ENCODE measurements around the gene PGS1.

PGS1 gene

DNA sequence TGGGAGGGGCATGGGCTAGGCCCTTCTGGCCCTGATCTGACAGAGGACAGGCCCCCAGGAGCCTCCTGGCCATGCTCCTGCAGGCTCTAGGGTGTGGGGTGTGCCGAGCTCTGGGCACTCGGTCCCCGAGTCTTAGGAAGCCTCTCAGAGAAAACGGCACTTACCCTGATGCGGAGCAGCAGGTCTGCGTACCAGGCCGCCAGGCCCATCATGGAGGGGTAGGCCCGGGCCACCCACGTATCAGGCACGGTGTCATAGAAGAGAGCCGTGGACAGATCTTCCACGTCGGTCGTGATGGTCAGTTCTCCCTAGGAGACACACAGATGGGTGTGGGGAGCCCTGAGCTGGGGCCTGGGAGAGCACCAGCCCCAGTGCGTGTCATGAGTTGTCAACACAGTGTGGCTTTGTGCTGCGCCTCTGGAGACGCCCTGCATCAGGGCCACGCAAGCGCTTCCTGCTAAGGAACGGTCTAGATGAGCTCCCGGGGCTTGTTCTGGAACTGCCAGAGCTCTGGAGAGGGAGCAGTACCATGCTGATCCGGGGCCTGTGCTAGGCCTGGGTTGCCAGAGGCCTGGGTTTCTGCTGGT, 47.9 kb downstream of the PGS1 start:
- DNase-seq (ENCODE audit: low read depth, low spot score), result no peak

DNA sequence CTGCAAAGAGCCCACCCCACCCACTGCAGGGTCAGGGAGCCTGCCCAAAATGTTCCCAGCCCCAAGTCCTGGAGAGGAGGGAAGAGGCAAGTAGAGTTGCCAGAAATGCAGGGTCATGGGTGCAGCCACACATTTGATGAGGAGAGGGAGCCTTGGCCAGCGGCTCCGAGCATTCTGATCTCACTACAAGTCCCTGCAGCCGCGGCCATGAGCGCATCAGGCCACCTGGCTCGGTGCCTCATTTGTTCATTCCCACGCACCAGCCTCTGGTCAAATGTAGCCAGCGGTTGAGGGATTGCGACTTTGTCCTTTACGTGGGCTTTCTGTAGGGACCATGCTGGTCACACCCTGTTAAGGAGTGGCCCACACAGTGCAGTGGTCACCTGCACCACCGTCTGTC, 48.7 kb downstream of the PGS1 start:
- DNase-seq (ENCODE audit: low read depth, low spot score), result no peak

- no peak for DNase-seq (ENCODE audit: low read depth, low spot score)
Observed at GRCh38 chr17:78428025-78428575, 49.7 kb downstream of the PGS1 start.

DNA sequence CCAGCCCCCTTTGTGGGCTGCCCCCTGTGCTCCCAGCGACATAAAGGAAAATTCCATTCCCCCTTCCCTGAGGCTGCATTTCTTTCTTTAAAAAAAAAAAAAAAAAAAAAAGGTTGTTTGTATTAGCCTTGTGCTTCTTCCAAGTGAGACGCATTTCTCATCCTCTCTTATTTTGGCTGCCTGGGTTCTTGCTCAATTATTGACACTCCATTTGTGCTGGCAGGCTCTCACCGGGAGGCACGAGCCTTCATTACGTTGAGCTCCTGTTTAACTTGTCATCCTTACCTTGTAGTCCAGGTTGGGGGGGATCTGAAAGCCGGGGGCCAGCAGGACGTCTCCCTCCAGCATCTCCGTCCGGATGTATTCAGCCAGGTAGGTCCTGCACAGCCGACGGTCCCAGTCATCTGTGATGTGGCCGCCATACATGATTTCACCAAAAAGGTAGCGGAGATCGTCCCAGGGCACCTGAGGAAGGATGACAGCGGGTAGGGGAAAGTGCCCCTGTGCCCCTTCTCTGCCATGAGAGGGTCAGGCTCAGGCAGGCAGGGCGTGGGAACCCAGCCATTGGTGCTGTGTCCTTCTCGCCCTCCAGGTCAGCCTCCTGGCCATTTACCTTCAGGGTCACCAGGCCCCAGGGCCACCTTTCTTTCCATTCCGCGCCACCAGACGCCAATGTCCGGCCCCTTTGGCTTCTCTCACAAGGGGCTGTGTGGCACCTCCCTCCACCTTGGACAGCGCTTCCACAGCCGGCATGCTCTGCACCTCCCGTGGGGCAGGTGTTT, 50.6 kb downstream of the PGS1 start:
- DNase-seq (ENCODE audit: low read depth, low spot score), result no peak

- no peak for DNase-seq (ENCODE audit: low read depth, low spot score)
Observed at GRCh38 chr17:78429618-78429995, 51.2 kb downstream of the PGS1 start.

- DNase-seq (ENCODE audit: low read depth, low spot score), result no peak
Observed at GRCh38 chr17:78430892-78431691, 52.6 kb downstream of the PGS1 start.

DNA sequence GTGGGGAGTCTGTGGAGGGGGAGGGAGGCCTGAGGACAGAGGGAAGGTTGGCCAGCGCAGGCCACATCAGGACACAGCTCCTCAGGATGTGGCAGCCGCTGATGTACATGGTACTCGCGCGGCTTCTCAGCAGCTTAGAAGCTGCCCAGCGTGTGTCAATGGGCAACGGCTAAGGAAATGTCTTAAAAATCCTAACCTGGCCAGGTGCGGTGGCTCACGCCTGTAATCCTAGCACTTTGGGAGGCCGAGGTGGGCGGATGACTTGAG, 53.2 kb downstream of the PGS1 start:
- no peak for DNase-seq (ENCODE audit: low read depth, low spot score)

DNA sequence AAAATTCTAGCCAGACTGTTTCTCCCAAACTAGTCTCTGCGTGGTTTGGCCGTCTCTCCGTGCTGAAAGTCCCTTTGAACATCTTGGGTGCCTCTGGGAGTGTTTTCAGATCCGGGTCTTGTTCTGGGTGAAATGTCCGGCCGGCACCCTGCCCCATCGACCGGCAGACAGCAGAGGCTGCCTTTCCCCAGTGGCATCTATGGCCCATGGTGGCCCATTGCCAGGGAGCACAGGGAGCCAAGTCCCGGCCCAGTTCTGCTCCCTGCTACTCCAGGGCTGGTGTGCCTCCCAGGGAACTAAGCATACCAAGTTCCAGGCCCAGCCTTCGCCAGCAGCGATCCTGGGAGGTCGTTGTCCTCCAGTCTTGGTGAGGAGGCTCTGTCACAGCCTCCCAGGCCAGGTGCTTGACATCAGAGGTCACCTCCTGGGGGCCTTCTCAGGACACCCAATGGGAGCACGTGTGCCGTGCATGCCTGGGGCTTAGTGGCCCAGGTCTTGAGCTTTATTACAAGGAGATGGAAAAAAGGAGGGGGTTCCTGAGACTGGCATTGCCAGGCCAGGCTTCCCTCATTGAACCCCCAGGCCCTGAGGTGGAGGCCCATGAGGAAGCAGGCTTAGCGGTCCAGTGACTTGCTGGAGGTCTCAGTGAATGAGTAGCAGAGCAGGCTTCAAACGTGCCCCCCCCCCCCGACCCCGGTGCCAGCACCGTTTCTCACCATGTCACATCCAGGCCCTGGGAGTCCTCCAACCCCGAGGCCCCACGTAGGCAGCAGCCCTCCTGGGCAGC, 54.0 kb downstream of the PGS1 start:
- no peak for DNase-seq (ENCODE audit: low read depth, low spot score)

- no peak for DNase-seq (ENCODE audit: low read depth, low spot score)
Observed at GRCh38 chr17:78433013-78433727, 54.7 kb downstream of the PGS1 start.

DNA sequence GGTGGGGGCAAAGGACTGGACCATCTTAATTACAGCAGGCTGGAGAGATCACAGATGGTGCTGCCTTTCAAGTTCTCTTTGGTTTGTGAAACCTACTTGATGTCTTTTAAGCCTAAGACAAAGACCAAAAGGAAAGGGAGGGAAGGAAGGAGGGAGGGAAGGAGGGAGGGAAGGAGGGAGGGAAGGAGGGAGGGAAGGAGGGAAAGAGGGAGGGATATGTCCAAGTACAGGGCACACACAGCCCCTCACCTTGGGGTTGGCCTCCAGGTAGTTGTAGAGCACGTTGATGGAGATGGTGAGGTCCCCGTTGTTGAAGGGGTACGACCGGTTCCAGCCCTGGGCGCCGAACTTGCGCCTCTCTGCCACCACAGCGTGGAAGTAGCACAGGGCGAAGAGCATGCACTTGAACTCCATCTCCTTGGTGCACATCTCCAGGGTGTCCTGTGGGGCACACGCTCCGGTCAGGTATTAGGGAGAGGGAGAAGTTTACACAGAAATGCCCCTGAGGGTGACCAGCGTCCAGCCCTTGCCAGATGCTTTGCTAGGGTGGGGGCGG, 55.4 kb downstream of the PGS1 start:
- DNase-seq (ENCODE audit: low read depth, low spot score), result no peak

DNA sequence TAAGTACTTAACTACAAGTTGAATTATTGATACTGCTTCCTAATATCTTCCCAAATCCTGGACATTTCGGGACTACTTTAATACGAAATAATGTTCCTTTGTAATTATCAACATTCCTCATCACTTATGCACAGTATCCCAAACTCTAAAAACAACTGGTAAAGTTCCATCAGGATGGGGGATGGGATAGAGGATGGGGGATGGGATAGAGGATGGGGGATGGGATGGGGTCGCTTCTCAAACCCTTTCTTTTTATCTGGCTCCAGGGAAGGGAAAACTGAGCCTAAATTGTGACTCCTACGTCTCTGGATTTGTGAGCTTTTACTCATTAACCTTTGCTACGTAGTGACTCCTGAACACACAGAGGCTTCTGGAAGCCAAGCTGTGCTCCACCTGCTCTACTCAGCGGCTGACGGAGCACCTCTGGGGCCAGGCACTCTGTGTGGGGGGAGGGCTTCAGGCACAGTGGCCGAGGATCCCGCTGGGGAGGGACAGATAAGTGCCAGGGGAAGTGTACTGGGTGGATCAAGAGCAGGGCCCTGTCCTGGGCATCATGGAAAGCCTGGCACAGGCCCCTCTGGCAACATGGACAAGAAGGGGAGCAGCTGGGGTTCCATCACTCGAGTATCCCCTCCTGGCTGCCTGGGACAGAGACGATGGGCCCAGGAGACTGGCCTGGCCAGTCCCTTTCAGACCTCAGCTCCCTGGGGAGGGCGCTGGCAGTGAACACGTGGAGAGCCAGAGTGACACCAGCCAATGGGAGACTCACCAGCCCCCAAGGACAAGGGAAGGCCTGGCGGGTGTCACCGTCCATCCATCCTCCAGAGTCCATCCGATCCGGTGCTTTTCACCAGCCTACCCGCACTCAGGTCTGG, 56.2 kb downstream of the PGS1 start:
- DNase-seq (ENCODE audit: low read depth, low spot score), result no peak

GRCh38 chr17:78435330-78436005, 57.0 kb downstream of the PGS1 start:
- DNase-seq (ENCODE audit: low read depth, low spot score), result no peak

DNA sequence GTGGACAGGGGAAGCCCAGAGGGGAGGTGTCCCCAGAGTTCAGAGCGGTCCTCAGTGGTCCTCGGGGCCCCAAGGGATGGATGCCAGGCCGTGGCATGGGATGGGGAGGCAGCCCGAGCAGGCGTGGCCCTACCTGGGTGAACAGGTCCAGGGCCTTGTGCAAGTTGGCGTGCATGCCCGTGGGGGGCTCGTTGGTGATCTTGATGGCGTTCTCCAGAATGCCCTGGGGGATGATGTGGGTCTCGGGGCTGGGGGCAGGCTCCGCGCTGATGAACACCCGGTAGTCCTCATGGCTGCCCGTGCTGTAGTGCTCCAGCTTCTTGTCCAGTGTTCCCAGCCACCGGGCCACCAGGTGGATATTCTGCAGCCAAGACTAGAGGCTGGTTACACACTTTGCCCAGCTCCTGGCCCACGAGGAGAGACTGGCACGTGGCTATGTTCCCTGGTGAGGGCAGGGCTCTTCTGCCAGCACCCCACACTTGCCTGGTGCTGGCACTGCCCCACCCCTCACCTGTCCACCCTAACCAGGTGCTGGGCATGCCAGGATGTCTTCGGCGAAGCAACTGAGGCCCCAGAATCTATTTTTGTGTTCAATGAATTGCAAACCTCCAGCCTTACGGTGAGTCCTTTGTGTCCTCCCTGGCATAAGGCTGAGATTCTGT, 59.2 kb downstream of the PGS1 start:
- no peak for DNase-seq (ENCODE audit: low read depth, low spot score)

- no peak for DNase-seq (ENCODE audit: low read depth, low spot score)
Observed at GRCh38 chr17:78438271-78438691, 59.8 kb downstream of the PGS1 start.

GRCh38 chr17:78438694-78439325, 60.4 kb downstream of the PGS1 start:
- no peak for DNase-seq (ENCODE audit: low read depth, low spot score)

GRCh38 chr17:78441271-78441971, 63.0 kb downstream of the PGS1 start:
- no peak for DNase-seq (ENCODE audit: low read depth, low spot score)

DNA sequence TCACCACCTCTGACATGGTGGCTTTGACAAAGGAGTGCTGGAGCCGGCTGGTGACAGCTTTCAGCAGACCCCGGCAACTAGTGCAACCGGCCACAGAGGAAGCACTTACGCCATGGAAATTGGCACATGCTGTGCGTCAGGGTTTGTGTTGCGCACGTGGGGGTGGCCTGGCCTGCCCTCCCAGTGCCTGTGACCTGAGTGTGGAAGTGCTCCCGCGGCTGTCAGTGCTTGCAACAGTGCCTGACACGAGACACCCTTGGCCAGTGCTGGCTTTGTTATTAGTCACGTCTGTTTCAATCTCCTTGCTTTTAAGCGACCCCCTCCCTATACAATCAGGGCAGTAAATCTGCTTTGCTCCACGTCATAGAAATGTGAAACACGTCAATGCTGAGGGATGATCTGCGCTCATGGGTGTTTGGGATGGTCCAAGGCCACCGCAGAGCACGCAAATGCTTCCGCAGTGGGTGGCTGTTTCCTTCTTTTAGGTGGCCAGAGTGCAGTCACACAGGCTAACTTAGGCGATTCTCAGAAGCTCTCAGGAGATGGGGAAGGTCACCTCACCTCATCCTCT, 64.3 kb downstream of the PGS1 start:
- no peak for DNase-seq (ENCODE audit: low read depth, low spot score)
